ENCODE data around the gene SERTAD4. TPM values are rescaled to one million over a fixed set of nuclear protein-coding genes. Genes with fewer than 3 reads are reported as not detected.

SERTAD4 gene
- polyA plus RNA-seq, 3 donors from 2014 or later: not detected

DNA sequence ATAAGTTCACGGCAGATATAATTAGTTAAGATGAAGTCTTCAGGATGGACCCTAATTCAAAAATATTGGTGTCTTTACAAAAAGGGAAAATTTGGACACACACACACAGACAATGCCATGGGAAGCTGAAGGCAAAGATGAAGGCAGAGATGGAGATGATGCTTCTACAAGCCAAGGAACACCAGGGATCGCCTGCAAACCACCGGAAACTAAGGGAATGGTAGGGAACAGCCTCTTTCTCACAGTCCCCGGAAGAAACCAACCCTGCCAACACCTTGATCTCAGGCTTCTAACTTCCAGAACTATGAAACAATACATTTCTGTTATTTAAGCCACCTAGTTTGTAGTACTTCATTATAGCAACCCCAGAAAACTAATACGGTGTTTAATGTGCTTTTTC lies 15.1 kb upstream of the SERTAD4 start:
- no peak overlapping the region for H3K27ac Mint-ChIP-seq
- no peaks in the 10 kb centered on the region for H3K4me1 Mint-ChIP-seq
- peaks cover 6 to 8% (median 6%) of the 10 kb centered on the region in 3 donors for H3K27me3 Mint-ChIP-seq (ENCODE audit: low read depth in 3 of 3)
- no peak overlapping the region for H3K4me3 Mint-ChIP-seq
- no peak for DNase-seq
- peaks cover 0 to 2% (median 0%) of the 10 kb centered on the region in 6 donors for H3K9me3 Mint-ChIP-seq
- no peaks in the 10 kb centered on the region for H3K36me3 Mint-ChIP-seq

DNA sequence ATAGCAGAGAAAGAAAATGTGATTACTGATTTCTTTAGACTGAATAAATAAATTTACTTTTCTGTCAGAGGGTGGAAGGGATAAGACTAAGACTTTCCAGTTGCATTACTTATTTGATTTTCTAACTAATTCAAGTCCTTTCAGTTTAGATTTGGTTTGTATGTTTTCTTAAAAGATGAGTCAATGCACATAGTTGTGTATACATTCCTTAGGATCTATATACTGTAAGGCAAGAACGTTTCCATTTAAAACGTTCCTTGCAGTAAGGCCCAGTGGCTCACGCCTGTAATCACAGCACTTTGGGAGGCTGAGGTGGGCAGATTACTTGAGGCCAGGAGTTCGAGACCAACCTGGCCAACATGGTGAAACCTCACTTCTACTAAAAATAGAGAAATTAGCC lies 14.5 kb upstream of the SERTAD4 start:
- H3K4me1 Mint-ChIP-seq: no peaks in the 10 kb centered on the region
- no peak for DNase-seq
- peaks cover 6 to 11% (median 7%) of the 10 kb centered on the region in 3 donors for H3K27me3 Mint-ChIP-seq (ENCODE audit: low read depth in 3 of 3)
- no peaks in the 10 kb centered on the region for H3K36me3 Mint-ChIP-seq
- no peak overlapping the region for H3K4me3 Mint-ChIP-seq
- no peak overlapping the region for H3K27ac Mint-ChIP-seq
- peaks cover 0 to 2% (median 0%) of the 10 kb centered on the region in 6 donors for H3K9me3 Mint-ChIP-seq

DNA sequence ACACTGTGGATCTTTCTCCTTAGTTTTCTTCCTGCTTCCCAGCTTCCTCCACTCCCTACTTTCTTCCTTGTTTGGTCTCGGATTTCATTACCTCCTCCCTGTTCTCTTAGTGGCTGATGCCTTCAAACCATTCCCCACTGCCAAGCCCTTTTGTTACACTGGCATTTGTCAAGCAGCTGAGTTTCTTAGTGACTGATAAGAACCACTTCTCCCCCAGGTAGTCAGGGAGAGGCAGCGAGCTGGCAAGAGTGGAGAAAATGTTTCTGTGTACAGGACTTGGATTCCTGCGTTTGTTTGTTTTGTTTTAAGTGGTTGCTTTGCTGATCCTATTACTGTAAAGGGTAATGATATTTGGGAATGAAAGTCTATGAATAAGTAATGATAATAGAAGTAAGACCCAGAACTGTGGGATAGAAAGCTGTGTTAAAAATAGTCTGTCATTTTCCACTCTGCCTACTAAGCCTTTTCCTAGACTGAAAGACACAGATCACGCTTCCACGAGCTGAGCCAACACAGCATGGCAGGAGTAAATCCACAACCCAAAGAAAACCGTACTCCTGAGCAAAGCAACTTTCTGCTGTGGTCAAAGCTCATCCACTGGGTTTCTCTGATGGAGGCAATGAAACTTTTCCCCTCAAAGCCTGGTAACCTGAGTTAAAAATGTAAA lies 10.1 kb upstream of the SERTAD4 start:
- no peaks in the 10 kb centered on the region for H3K4me1 Mint-ChIP-seq
- H3K9me3 Mint-ChIP-seq: peaks cover 0 to 2% (median 0%) of the 10 kb centered on the region in 6 donors
- H3K4me3 Mint-ChIP-seq: no peak overlapping the region
- no peaks in the 10 kb centered on the region for H3K36me3 Mint-ChIP-seq
- DNase-seq: no peak
- H3K27me3 Mint-ChIP-seq (ENCODE audit: low read depth in 3 of 3): peaks cover 2 to 8% (median 3%) of the 10 kb centered on the region in 3 donors
- H3K27ac Mint-ChIP-seq: no peak overlapping the region

DNA sequence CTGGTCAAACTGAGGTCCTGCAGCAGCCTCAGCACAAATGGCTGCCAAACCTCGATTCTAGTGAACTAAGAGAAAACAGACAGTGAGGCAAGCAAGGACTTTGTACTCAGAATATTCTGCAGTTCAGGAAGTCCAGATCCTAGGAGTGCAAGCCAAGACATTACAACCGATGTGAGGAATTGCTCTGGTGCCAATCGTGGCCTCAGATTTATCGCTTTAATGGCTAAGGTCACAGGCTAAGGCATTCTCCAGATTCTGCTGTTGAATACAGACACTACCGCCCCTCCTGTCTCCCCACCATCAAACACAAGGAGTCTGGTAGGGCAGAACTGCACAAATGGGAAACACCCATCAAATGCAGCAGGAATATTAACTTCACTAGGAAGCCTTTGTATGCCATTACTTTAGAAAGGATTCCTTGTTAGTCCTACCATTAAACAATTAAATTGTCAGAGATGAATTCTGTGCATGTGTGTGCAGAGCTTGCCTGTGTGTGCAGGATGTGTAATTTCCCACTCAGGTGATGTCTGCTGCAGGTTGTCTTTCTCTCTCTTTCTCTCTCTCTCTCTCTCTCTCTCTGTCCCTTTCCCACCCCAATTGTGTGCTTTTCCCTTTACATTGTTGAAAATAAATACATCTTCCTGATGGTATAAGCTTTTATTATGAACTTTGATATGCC lies 9.2 kb upstream of the SERTAD4 start:
- H3K27ac Mint-ChIP-seq: no peak overlapping the region
- no peaks in the 10 kb centered on the region for H3K36me3 Mint-ChIP-seq
- H3K4me3 Mint-ChIP-seq: no peak overlapping the region
- H3K9me3 Mint-ChIP-seq: peaks cover 0 to 2% (median 0%) of the 10 kb centered on the region in 6 donors
- DNase-seq: no peak
- H3K27me3 Mint-ChIP-seq (ENCODE audit: low read depth in 3 of 3): peaks cover 2 to 8% (median 3%) of the 10 kb centered on the region in 3 donors
- H3K4me1 Mint-ChIP-seq: no peaks in the 10 kb centered on the region

DNA sequence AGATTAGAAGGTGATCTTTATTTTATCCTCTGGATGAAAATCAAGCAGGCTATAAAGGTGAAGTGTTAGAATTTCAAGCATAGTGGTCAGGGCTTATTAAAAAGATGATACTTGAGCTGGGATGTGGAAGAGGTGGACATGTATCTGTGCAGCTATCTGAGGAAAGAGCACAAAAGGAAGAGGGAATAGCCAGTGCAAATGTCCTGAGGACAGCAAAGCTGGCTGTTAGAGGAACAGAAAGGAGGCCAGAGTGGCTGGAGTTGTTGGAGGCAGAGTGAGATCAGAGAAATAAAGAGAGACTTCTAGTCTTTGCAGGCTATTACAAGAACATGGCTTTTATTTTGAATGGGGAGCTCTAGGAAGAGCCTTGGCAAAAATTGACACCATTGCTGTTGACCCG lies 4.4 kb upstream of the SERTAD4 start:
- H3K4me1 Mint-ChIP-seq: peaks cover 4 to 8% of the 10 kb centered on the region in 2 donors
- H3K36me3 Mint-ChIP-seq: no peaks in the 10 kb centered on the region
- DNase-seq: no peak

DNA sequence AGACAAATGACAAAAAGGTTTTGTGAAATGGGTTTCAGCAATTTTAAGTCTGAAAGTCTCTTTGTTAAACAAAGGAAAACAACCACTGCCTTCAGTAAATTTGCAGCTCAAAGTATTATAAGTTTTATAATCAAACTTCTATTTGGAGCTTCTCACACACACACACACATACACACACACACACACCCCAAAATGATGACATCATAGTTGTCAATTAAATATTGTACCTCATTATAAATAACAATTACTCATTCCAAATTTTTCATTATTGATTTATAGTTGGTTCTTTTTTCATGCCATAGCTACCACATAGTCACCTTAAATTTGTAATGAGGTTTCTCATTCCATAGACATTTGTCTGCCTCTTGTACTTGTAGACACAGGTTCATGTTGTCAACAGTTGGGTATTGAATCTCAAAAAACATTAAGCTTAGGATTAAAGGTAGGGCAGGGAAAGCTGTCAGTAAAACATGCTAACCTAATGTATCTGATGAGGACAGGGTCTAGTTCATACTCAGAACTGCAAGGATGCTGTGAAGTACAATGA lies 2.4 kb upstream of the SERTAD4 start:
- Mint-ChIP-seq H3K4me3 (no peak overlapping the region), H3K4me1 (peaks cover 10 to 15% of the 10 kb centered on the region in 2 donors)
- no peak for DNase-seq

More for the DNA sequence above, 4.4 kb upstream of the SERTAD4 start:
- Mint-ChIP-seq H3K9me3 (peaks cover 0 to 22% (median 0%) of the 10 kb centered on the region in 6 donors), H3K27me3 (ENCODE audit: low read depth in 3 of 3) (peaks cover 6 to 23% (median 15%) of the 10 kb centered on the region in 3 donors), H3K27ac (no peak overlapping the region), H3K4me3 (no peak overlapping the region)

DNA sequence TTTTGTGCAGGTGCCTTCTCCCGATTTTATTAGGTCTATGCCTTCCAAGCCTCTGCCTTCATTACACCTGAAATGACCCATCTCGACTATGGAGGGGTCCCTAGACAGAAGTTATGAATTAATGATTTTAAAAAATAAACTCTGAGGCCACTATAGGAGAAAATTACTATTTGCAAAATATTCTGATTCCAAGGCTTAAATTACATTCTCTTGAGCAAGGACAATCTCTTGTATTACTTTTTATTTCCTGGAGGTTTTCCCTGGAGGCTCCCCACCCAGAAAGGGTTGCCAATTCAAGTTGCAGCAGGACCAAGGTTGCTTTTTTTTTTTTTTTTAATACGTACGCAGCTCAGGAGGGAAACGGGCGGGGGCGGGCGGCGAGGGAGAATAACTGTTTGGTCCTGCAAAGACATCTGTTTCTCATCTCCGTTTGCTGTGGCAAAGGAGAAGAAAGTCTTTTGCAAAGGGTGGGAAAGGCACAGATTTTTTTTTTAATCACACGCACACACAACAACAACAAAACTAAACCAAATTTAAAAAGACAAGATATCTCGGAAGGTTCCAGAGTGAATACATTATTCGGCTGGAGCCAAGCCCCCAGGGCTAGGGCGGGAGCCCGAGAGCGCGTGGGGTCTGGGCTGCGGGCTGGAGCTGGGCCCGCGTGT lies 618 bp upstream of the SERTAD4 start:
- H3K27me3 Mint-ChIP-seq (ENCODE audit: low read depth in 3 of 3): peaks cover 13 to 45% (median 25%) of the 10 kb centered on the region in 3 donors
- H3K27ac Mint-ChIP-seq: no peak overlapping the region

More for the DNA sequence above, 2.4 kb upstream of the SERTAD4 start:
- peaks cover 0 to 3% (median 0%) of the 10 kb centered on the region in 3 donors for H3K36me3 Mint-ChIP-seq
- H3K9me3 Mint-ChIP-seq: peaks cover 0 to 24% (median 0%) of the 10 kb centered on the region in 6 donors
- peaks cover 9 to 33% (median 23%) of the 10 kb centered on the region in 3 donors for H3K27me3 Mint-ChIP-seq (ENCODE audit: low read depth in 3 of 3)
- no peak overlapping the region for H3K27ac Mint-ChIP-seq

DNA sequence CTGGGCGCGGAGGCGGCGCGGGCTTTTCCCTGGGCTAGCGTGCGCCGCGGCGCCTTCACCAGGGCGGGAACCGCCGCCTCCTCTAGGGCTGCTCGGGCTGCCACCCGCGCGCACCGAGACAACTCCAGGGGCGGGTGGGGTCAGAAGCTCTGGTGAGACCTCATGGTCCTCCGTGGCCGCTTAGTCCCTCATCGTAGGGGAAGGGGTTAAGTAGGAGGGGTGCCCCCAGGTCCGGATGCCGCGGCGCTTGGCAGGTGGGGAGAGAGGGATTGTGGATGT lies 559 bp downstream of the SERTAD4 start:
- Mint-ChIP-seq H3K9me3 (peaks cover 0 to 35% (median 0%) of the 10 kb centered on the region in 6 donors), H3K27ac (no peak overlapping the region), H3K36me3 (peaks cover 0 to 3% (median 0%) of the 10 kb centered on the region in 3 donors), H3K27me3 (ENCODE audit: low read depth in 3 of 3) (peaks cover 13 to 54% (median 25%) of the 10 kb centered on the region in 3 donors), H3K4me1 (peaks cover 10 to 15% of the 10 kb centered on the region in 2 donors), H3K4me3 (peak overlapping the region; percentile 44 to 63 (median 48))
- peak in 2 of 3 donors; percentile 2 to 4 for DNase-seq

More for the DNA sequence above, 618 bp upstream of the SERTAD4 start:
- Mint-ChIP-seq H3K4me3 (peak overlapping the region; percentile 50 to 84 (median 68)), H3K4me1 (peaks cover 10 to 15% of the 10 kb centered on the region in 2 donors), H3K36me3 (peaks cover 0 to 3% (median 0%) of the 10 kb centered on the region in 3 donors), H3K9me3 (peaks cover 0 to 35% (median 0%) of the 10 kb centered on the region in 6 donors)
- no peak for DNase-seq

DNA sequence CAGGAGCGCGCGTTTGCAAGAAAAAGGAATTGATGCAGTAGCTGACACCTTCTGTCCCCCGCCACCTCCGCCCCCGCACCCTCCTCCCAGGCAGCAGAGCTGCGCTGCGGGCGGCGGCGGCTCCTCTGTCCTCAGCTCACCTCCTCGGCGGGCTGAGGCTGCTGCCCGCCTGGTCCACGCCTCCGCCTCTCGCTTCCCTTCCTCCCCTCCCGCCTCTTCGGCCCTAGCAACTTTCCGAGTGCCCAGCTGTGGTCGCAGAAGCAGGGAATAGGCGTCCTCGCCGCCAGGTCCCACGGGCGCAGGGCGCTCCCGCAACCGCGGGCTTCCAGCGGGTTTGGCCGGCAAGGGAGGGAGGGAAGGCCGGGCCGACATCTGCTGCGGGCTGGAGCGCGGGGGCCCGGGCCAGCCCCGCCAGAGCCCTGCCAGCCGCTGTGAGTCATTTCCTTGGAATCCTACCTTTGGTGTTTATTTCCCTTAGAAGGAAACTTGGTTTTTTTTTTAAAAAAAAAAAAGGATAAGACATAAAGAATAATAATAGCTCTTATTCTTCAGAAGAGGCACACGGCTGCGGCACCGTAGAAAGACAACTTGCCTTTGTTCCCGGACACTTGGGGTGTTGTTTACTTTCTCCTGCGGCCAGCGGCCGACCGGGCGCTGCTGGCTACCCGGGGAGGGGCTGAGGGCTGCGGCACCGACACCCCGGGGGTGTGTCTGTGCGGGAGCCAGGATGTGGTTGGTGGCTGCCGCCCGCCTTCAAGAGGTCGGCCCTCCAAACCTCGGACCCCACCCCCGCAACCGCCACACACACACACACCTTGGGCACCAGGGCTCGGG lies 1.1 kb downstream of the SERTAD4 start:
- DNase-seq: peak; percentile 31 to 39 (median 35)
- Mint-ChIP-seq H3K27me3 (ENCODE audit: low read depth in 3 of 3) (peaks cover 13 to 54% (median 25%) of the 10 kb centered on the region in 3 donors), H3K36me3 (peaks cover 0 to 3% (median 0%) of the 10 kb centered on the region in 3 donors)

DNA sequence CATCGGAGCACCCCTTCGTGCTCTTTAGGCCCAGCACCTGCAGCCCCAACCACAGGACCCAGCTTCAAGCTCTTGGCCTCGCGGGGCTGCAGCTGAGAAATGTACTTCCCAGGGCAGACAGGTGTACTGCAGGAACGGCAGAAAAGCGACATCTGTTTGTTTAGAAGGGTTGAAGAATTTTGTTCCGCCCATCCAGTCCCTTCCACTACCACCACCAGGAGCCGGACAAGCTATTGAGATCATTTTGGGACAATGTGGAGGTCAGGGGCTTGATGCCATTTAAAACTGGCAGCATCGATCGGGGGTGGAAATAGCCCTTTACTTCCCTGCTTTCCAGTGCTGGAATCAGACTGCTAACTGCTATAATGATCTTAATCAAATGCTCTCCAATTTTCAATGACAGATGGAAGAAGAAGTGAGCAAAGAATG lies 1.7 kb downstream of the SERTAD4 start:
- Mint-ChIP-seq H3K27ac (no peak overlapping the region), H3K4me1 (peaks cover 10 to 15% of the 10 kb centered on the region in 2 donors), H3K4me3 (peak overlapping the region; percentile 37 to 70 (median 44)), H3K36me3 (peaks cover 0 to 3% (median 0%) of the 10 kb centered on the region in 3 donors), H3K27me3 (ENCODE audit: low read depth in 3 of 3) (peaks cover 15 to 54% (median 28%) of the 10 kb centered on the region in 3 donors), H3K9me3 (peaks cover 0 to 35% (median 0%) of the 10 kb centered on the region in 6 donors)
- DNase-seq: no peak

More for the DNA sequence above, 1.1 kb downstream of the SERTAD4 start:
- Mint-ChIP-seq H3K4me3 (peak overlapping the region; percentile 44 to 70 (median 51)), H3K27ac (no peak overlapping the region), H3K9me3 (peaks cover 0 to 35% (median 0%) of the 10 kb centered on the region in 6 donors), H3K4me1 (peaks cover 10 to 15% of the 10 kb centered on the region in 2 donors)

DNA sequence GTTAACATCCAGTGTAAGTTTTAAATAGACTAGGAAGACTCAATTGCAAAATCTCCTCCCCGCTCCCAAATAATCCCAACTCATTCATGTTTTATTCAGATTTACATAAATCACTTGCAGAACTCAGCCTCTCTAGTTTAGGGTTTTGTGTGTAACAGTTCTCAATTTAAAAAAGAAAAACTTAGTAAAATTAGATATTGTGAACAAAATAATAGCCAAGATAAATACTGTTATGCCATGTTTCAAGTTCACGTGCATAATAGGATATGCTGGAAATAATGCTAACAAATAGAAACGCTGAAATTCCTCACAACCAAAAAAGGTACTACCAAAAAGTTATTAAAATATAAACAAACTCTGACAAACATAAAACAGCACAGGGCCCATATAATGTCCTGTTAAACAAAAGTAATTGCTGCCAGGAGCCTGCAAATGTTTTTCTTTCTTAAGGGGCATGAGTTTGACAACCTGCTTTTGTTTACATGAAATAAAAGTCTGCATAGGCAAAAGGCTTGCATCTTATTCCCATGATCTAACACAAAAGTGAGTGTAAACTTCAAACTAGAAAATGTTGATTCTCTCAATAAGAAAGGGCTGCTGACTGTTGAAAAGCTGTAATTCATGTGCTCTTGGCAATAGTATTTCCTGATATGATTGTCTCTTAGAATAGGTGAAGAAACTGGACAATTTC lies 2.9 kb downstream of the SERTAD4 start:
- Mint-ChIP-seq H3K27me3 (ENCODE audit: low read depth in 3 of 3) (peaks cover 13 to 48% (median 31%) of the 10 kb centered on the region in 3 donors), H3K9me3 (peaks cover 0 to 29% (median 0%) of the 10 kb centered on the region in 6 donors), H3K36me3 (peaks cover 0 to 3% (median 0%) of the 10 kb centered on the region in 3 donors), H3K4me1 (peaks cover 10 to 15% of the 10 kb centered on the region in 2 donors), H3K4me3 (peak overlapping the region in 2 of 5 donors; percentile 19 to 48), H3K27ac (no peak overlapping the region)
- no peak for DNase-seq

DNA sequence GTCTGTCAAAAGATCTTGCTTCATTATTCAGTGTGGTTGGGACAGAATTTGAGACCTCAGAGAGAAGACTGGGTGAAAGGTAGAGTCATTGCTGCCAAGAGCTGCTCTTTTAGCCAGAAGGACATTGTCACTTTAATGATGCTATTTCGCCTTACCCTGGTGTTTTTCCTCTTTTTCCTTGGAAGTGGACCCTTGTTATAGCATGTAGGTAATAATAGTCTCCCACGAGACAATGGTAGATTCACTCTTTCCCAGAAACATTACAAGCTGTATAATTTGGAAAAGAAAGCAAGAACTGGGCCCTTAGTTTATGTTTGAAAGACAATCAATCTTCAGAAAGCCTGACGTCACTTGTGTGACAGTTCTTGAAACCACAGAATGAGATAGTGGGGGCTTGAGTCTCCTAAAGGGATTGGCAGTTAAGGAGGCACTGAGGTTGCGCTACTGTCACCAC lies 3.8 kb downstream of the SERTAD4 start:
- H3K9me3 Mint-ChIP-seq: peaks cover 0 to 21% (median under 1%) of the 10 kb centered on the region in 6 donors
- no peak overlapping the region for H3K27ac Mint-ChIP-seq
- H3K4me1 Mint-ChIP-seq: peaks cover 10 to 15% of the 10 kb centered on the region in 2 donors
- H3K4me3 Mint-ChIP-seq: no peak overlapping the region
- DNase-seq: no peak
- H3K36me3 Mint-ChIP-seq: peaks cover 0 to 3% (median 0%) of the 10 kb centered on the region in 3 donors
- peaks cover 9 to 44% (median 29%) of the 10 kb centered on the region in 3 donors for H3K27me3 Mint-ChIP-seq (ENCODE audit: low read depth in 3 of 3)
